Keratinocyte (primary cell): ENCODE measurements around the gene NUDT3. TPM values are rescaled to one million over a fixed set of nuclear protein-coding genes. Genes with fewer than 3 reads are reported as not detected.

Source experiments
- DNase-seq: peaks from one replicate; pipeline ENCODE4 v3.0.0-alpha.2; 2011; ENCODE audit warnings: low read depth, missing footprints, low spot score
- FAIRE-seq: peaks from 2 replicates; lab custom pipeline; 2011; peaks lifted over from hg19 to GRCh38; lab: Jason Lieb, UNC
- H2AFZ ChIP-seq: 2 replicates; pipeline ENCODE4 v1.6.0; 2012; ENCODE audit warnings: low read length, control low read depth, inconsistent platforms; ENCODE audit not compliant: control insufficient read depth
- H3K27ac ChIP-seq: 2 replicates; pipeline ENCODE4 v1.5.1; 2011; ENCODE audit warnings: low read length; ENCODE audit not compliant: control insufficient read depth, insufficient read depth
- H3K27me3 ChIP-seq: 3 replicates; pipeline ENCODE4 v1.6.0; 2011; ENCODE audit warnings: low read length; ENCODE audit not compliant: control insufficient read depth, insufficient read depth; ENCODE audit errors: extremely low read depth
- H3K36me3 ChIP-seq, 2 experiments: 2 replicates in 1 of 2; 3 replicates in 1 of 2; pipeline ENCODE4 v1.5.1; 2011; ENCODE audit warnings: low read length in 2 of 2, mild to moderate bottlenecking in 1 of 2; ENCODE audit not compliant: control insufficient read depth in 2 of 2, insufficient read depth in 2 of 2; ENCODE audit errors: extremely low read depth in 1 of 2
- H3K4me1 ChIP-seq: 3 replicates; pipeline ENCODE4 v1.5.1; 2011; ENCODE audit warnings: low read length; ENCODE audit not compliant: control insufficient read depth, insufficient read depth; ENCODE audit errors: extremely low read depth
- H3K4me2 ChIP-seq: 3 replicates; pipeline ENCODE4 v1.6.0; 2011; ENCODE audit warnings: low read depth, low read length; ENCODE audit not compliant: control insufficient read depth, insufficient read depth; ENCODE audit errors: extremely low read depth
- H3K4me3 ChIP-seq, 3 experiments: fragments of 200-600 bp in 1 of 3; sonication (generic) in 1 of 3; 2 replicates in 2 of 3; 3 replicates in 1 of 3; pipeline ENCODE4 v1.5.1; 2011 to 2016; ENCODE audit warnings: low read length in 3 of 3, mild to moderate bottlenecking in 3 of 3, control low read depth in 2 of 3, inconsistent platforms in 1 of 3, low read depth in 1 of 3, mixed read lengths in 1 of 3, mixed run types in 1 of 3, moderate library complexity in 1 of 3; ENCODE audit not compliant: control insufficient read depth in 2 of 3, insufficient read depth in 2 of 3; ENCODE audit errors: extremely low read depth in 1 of 3
- H3K79me2 ChIP-seq: 2 replicates; pipeline ENCODE4 v1.6.0; 2012; ENCODE audit warnings: low read length; ENCODE audit not compliant: control insufficient read depth, insufficient read depth
- H3K9ac ChIP-seq: 3 replicates; pipeline ENCODE4 v1.6.0; 2011; ENCODE audit warnings: low read length; ENCODE audit not compliant: control insufficient read depth, insufficient read depth; ENCODE audit errors: extremely low read depth
- H3K9me1 ChIP-seq: 3 replicates; pipeline ENCODE4 v1.6.0; 2011; ENCODE audit warnings: low read length; ENCODE audit not compliant: control insufficient read depth, insufficient read depth; ENCODE audit errors: extremely low read depth
- H3K9me3 ChIP-seq: 2 replicates; pipeline ENCODE4 v1.5.1; 2012; ENCODE audit warnings: low read depth, low read length; ENCODE audit not compliant: control insufficient read depth
- H4K20me1 ChIP-seq: 3 replicates; pipeline ENCODE4 v1.6.0; 2011; ENCODE audit warnings: low read length; ENCODE audit not compliant: control insufficient read depth, insufficient read depth; ENCODE audit errors: extremely low read depth
- EZH2 ChIP-seq: IDR thresholded peaks from one replicate; pipeline ENCODE4 v1.6.1; 2012; ENCODE audit warnings: inconsistent platforms, mild to moderate bottlenecking, low read length, moderate library complexity
- dilution Hi-C: fragments of 300-500 bp; cut with MboI; formaldehyde crosslinking; loops from one replicate; pipeline ENCODE4 v1.7.0; 2020; ENCODE audit warnings: low sequenced_read_pairs; ENCODE audit not compliant: extremely low pct_ligation_motif_present
- polyA plus RNA-seq, 5 experiments: library from polyadenylated mRNA; depleted of rRNA in 3 of 5; stranded (reverse) in 3 of 5; stranded (forward) in 1 of 5; unstranded in 1 of 5; fragments of >200 nt; gene quantifications; 1 replicate in 1 of 5; 2 replicates in 3 of 5; 3 replicates in 1 of 5; pipeline versions ENCODE4 v1.2.1 to v1.2.3, GENCODE V29; 2011 to 2012; ENCODE audit warnings: missing spikeins in 2 of 5, low read depth in 1 of 5, low replicate concordance in 1 of 5
- TF ChIP-seq, protein P1 (sequence below), 3 experiments: IDR thresholded peaks in 1 of 3; conservative IDR thresholded peaks in 1 of 3; optimal IDR thresholded peaks in 1 of 3; 2 replicates in 2 of 3; 3 replicates in 1 of 3; pipeline versions ENCODE3 to v1.5.1; 2011; ENCODE audit warnings: low read length in 3 of 3, mild to moderate bottlenecking in 3 of 3, moderate library complexity in 2 of 3, control low read depth in 1 of 3, inconsistent platforms in 1 of 3; ENCODE audit not compliant: insufficient read depth in 2 of 3; ENCODE audit errors: extremely low read depth in 1 of 3

The NUDT3 gene
- polyA plus RNA-seq, 1 donor (not counting 4 experiments of a cell fraction or from before 2014, with no cell fraction given) = 16.5 TPM

DNA sequence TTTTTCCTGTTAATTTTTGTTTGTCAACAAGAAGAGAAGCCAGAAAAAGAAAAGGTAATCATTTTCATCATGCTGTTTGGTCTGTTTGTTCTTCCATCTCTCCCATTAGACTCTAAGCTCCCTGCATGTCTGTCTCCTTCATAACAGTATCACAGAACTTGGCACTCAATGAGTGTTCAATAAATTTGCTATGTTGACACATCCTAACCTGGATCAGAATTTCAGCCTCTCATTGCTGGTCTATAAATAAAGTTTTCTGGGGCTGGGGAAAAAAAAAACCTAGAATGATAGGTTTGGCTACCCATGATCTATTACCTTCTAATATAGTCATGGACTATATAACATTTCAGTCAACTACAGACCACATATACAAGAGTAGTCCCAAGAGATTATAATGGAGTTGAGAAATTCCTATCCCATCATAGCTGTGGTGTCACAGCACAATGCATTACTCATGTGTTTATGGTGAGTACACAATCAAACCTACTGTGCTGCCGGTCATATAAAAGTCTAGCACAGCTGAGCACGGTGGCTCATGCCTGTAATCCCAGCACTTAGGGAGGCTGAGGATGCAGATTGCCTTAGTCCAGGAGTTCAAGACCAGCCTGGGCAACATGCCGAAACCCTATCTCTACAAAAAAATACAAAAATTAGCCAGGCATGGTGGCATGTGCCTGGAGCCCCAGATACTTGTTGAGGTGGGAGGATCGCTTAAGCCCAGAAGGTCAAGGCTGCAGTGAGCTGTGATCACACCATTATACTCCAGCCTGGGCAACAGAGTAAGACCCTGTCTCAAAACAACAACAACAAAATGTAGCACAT lies 5.9 kb downstream of the NUDT3 start:
- H4K20me1 ChIP-seq = peaks cover 3% of the 10 kb centered on the region
- H3K4me2 ChIP-seq = no peak overlapping the region
- no peaks in the 10 kb centered on the region for H3K36me3 ChIP-seq
- FAIRE-seq (no peak), DNase-seq (no peak)
- H2AFZ ChIP-seq = no peak overlapping the region
- peaks cover 96% of the 10 kb centered on the region for H3K79me2 ChIP-seq
- no peaks in the 10 kb centered on the region for H3K27me3 ChIP-seq
- peaks cover 5% of the 10 kb centered on the region for H3K9me1 ChIP-seq
- no peak overlapping the region for H3K9ac ChIP-seq
- H3K9me3 ChIP-seq = no peaks in the 10 kb centered on the region
- H3K4me1 ChIP-seq = peaks cover 5% of the 10 kb centered on the region
- TF ChIP-seq, protein P1, sequence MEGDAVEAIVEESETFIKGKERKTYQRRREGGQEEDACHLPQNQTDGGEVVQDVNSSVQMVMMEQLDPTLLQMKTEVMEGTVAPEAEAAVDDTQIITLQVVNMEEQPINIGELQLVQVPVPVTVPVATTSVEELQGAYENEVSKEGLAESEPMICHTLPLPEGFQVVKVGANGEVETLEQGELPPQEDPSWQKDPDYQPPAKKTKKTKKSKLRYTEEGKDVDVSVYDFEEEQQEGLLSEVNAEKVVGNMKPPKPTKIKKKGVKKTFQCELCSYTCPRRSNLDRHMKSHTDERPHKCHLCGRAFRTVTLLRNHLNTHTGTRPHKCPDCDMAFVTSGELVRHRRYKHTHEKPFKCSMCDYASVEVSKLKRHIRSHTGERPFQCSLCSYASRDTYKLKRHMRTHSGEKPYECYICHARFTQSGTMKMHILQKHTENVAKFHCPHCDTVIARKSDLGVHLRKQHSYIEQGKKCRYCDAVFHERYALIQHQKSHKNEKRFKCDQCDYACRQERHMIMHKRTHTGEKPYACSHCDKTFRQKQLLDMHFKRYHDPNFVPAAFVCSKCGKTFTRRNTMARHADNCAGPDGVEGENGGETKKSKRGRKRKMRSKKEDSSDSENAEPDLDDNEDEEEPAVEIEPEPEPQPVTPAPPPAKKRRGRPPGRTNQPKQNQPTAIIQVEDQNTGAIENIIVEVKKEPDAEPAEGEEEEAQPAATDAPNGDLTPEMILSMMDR (optimal IDR thresholded peaks at IDR 0.05 in 1 of 3, IDR thresholded peaks at IDR 0.05 in 1 of 3, conservative IDR thresholded peaks at IDR 0.05 in 1 of 3; ENCODE audit: extremely low read depth in 1 of 3, insufficient read depth in 2 of 3, low read length in 3 of 3) = no peak
- H3K4me3 ChIP-seq = no peak overlapping the region
- dilution Hi-C loops = no loop called here
- no peak overlapping the region for H3K27ac ChIP-seq

DNA sequence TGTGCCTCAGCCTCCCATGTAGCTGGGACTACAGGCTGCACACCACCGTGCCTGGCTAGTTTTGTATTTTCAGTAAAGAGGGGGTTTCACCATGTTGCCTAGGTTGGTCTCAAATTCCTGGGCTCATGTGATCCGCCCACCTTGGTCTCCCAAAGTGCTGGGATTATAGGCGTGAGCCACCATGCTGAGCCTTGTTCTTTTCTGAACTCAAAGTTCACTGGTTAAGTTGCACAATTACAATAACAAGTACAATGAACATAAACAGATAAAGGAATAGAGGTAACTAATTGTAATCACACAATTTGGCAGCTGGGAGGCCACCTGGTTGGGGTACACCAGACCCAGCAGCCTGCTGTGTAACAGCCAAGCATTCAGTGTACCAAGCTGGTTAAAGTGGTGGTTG lies 6.7 kb downstream of the NUDT3 start:
- dilution Hi-C loops = no loop called here

More for the DNA sequence above, 6.7 kb downstream of the NUDT3 start:
- DNase-seq (no peak), FAIRE-seq (no peak)
- H3K4me2 ChIP-seq = no peak overlapping the region
- no peaks in the 10 kb centered on the region for H3K27me3 ChIP-seq
- no peak overlapping the region for H3K27ac ChIP-seq
- H3K9me3 ChIP-seq = no peaks in the 10 kb centered on the region
- peaks cover 5% of the 10 kb centered on the region for H3K4me1 ChIP-seq
- TF ChIP-seq, protein P1 (optimal IDR thresholded peaks at IDR 0.05 in 1 of 3, IDR thresholded peaks at IDR 0.05 in 1 of 3, conservative IDR thresholded peaks at IDR 0.05 in 1 of 3; ENCODE audit: extremely low read depth in 1 of 3, insufficient read depth in 2 of 3, low read length in 3 of 3) = no peak
- no peak for TF ChIP-seq EZH2
- H3K36me3 ChIP-seq = no peaks in the 10 kb centered on the region
- peaks cover 96% of the 10 kb centered on the region for H3K79me2 ChIP-seq
- peaks cover 5% of the 10 kb centered on the region for H4K20me1 ChIP-seq
- H3K4me3 ChIP-seq = no peak overlapping the region
- peaks cover 5% of the 10 kb centered on the region for H3K9me1 ChIP-seq
- H2AFZ ChIP-seq = no peak overlapping the region
- no peak overlapping the region for H3K9ac ChIP-seq
